HL-60 (cell line): ENCODE data around the gene C4BPA.

ENCODE experiments used
- GABPA ChIP-seq: IDR thresholded peaks from 2 replicates; pipeline ENCODE4 v1.6.1; 2012; ENCODE audit warnings: low read depth
- POLR2AphosphoS5 ChIP-seq: IDR thresholded peaks from 2 replicates; pipeline ENCODE4 v1.6.1; 2012; ENCODE audit warnings: low read depth
- TF ChIP-seq, protein P1 (sequence below): IDR thresholded peaks from one replicate; pipeline ENCODE4 v1.5.1; 2011; ENCODE audit warnings: low read length, control low read depth, inconsistent platforms; ENCODE audit not compliant: insufficient read depth

DNA sequence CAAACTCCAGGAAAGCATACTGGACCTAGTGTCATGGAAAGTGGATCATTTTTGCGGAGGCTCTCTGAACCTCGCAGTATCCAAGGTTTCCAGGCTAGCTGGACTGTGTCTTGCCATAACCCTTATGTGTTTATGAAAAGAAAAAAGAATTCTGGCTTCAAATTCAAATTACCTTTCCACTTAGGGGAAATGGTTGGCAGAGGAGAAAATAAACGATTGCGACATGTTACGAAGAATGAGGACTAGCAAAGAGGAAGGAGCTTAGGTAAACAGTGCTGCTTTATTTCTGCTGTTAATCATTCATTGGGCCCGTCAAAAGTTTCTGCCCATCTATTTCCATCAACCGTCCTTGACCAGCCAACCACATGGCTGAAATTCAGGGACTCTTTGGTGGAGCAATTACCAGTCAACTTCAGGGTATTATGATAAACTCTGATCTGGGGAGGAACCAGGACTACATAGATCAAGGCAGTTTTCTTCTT lies at the start of gene C4BPA:
- TF ChIP-seq, protein P1, sequence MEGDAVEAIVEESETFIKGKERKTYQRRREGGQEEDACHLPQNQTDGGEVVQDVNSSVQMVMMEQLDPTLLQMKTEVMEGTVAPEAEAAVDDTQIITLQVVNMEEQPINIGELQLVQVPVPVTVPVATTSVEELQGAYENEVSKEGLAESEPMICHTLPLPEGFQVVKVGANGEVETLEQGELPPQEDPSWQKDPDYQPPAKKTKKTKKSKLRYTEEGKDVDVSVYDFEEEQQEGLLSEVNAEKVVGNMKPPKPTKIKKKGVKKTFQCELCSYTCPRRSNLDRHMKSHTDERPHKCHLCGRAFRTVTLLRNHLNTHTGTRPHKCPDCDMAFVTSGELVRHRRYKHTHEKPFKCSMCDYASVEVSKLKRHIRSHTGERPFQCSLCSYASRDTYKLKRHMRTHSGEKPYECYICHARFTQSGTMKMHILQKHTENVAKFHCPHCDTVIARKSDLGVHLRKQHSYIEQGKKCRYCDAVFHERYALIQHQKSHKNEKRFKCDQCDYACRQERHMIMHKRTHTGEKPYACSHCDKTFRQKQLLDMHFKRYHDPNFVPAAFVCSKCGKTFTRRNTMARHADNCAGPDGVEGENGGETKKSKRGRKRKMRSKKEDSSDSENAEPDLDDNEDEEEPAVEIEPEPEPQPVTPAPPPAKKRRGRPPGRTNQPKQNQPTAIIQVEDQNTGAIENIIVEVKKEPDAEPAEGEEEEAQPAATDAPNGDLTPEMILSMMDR = no peak
- no peak for TF ChIP-seq POLR2AphosphoS5
- no peak for TF ChIP-seq GABPA
